Loucy (cell line): Measurements from ENCODE around the gene FZD2.

ENCODE experiments used
- H2AFZ ChIP-seq: fragments of 200-600 bp; sonication (generic); 2 replicates; pipeline ENCODE4 v1.6.0; 2016; ENCODE audit warnings: antibody characterized with exemption, mild to moderate bottlenecking, low read length, moderate library complexity
- H3F3A ChIP-seq: fragments of 200-600 bp; 2 replicates; pipeline ENCODE4 v1.6.0; 2016; ENCODE audit warnings: antibody characterized with exemption, low read depth, mild to moderate bottlenecking
- H3K27me3 ChIP-seq: fragments of 200-600 bp; sonication (generic); 2 replicates; pipeline ENCODE4 v1.6.1; 2014; ENCODE audit warnings: low read length, mild to moderate bottlenecking; ENCODE audit not compliant: insufficient read depth, poor library complexity, severe bottlenecking
- H3K36me3 ChIP-seq: fragments of 200-600 bp; sonication (generic); 2 replicates; pipeline ENCODE4 v1.6.1; 2016; ENCODE audit warnings: low read length; ENCODE audit not compliant: insufficient read depth
- H3K4me1 ChIP-seq: fragments of 200-600 bp; sonication (generic); 2 replicates; pipeline ENCODE4 v1.5.1; 2014; ENCODE audit warnings: low read length, mild to moderate bottlenecking; ENCODE audit not compliant: insufficient read depth, poor library complexity, severe bottlenecking
- H3K4me2 ChIP-seq: fragments of 200-600 bp; sonication (generic); 2 replicates; pipeline ENCODE4 v1.6.0; 2014; ENCODE audit warnings: antibody characterized with exemption, low read length, low read depth, mild to moderate bottlenecking; ENCODE audit not compliant: poor library complexity, severe bottlenecking
- H3K4me3 ChIP-seq: fragments of 200-600 bp; sonication (generic); 2 replicates; pipeline ENCODE4 v1.5.1; 2014; ENCODE audit warnings: low read length, mild to moderate bottlenecking, mixed read lengths; ENCODE audit not compliant: poor library complexity, severe bottlenecking
- H3K79me2 ChIP-seq: fragments of 200-600 bp; sonication (generic); 2 replicates; pipeline ENCODE4 v1.6.1; 2014; ENCODE audit warnings: low read length; ENCODE audit not compliant: insufficient read depth
- H3K9ac ChIP-seq: fragments of 200-600 bp; sonication (generic); 2 replicates; pipeline ENCODE4 v1.6.0; 2014; ENCODE audit warnings: mild to moderate bottlenecking, low read depth, low read length, moderate library complexity; ENCODE audit not compliant: poor library complexity, severe bottlenecking
- H3K9me2 ChIP-seq: fragments of 200-600 bp; sonication (generic); replicated peaks from 2 replicates; pipeline ENCODE4 v1.6.1; 2016; ENCODE audit warnings: low read depth, low read length, mixed read lengths
- H3K9me3 ChIP-seq: fragments of 200-600 bp; sonication (generic); 2 replicates; pipeline ENCODE4 v1.6.1; 2014; ENCODE audit warnings: mild to moderate bottlenecking, antibody characterized with exemption, low read length, low read depth; ENCODE audit not compliant: insufficient read depth
- H4K20me1 ChIP-seq: fragments of 200-600 bp; sonication (generic); 2 replicates; pipeline ENCODE4 v1.6.0; 2014; ENCODE audit warnings: antibody characterized with exemption, low read length, mild to moderate bottlenecking; ENCODE audit not compliant: insufficient read depth, poor library complexity, severe bottlenecking
- CTCF ChIP-seq: fragments of 200-600 bp; sonication (generic); conservative IDR thresholded peaks from 2 replicates; pipeline ENCODE4 v1.5.1; 2014; ENCODE audit warnings: mild to moderate bottlenecking, antibody characterized with exemption, low read length
- EZH2phosphoT487 ChIP-seq: fragments of 200-600 bp; IDR thresholded peaks from 2 replicates; pipeline ENCODE4 v1.6.1; 2018; ENCODE audit warnings: antibody characterized with exemption, mild to moderate bottlenecking, moderate library complexity, borderline replicate concordance

FZD2 gene

GRCh38 chr17:44606658-44607057 is 49.4 kb downstream of the FZD2 start:
- H3K4me2 ChIP-seq: no peak overlapping the region
- H4K20me1 ChIP-seq: no peaks in the 10 kb centered on the region
- no peaks in the 10 kb centered on the region for H3F3A ChIP-seq
- TF ChIP-seq CTCF: no peak
- TF ChIP-seq EZH2phosphoT487: no peak
- H3K9me2 ChIP-seq: no peaks in the 10 kb centered on the region
- H3K79me2 ChIP-seq: no peaks in the 10 kb centered on the region
- no peaks in the 10 kb centered on the region for H3K27me3 ChIP-seq
- H3K4me1 ChIP-seq: no peaks in the 10 kb centered on the region
- H2AFZ ChIP-seq: no peak overlapping the region
- H3K9ac ChIP-seq: no peak overlapping the region
- no peak overlapping the region for H3K4me3 ChIP-seq
- H3K9me3 ChIP-seq: no peaks in the 10 kb centered on the region
- H3K36me3 ChIP-seq: no peaks in the 10 kb centered on the region

DNA sequence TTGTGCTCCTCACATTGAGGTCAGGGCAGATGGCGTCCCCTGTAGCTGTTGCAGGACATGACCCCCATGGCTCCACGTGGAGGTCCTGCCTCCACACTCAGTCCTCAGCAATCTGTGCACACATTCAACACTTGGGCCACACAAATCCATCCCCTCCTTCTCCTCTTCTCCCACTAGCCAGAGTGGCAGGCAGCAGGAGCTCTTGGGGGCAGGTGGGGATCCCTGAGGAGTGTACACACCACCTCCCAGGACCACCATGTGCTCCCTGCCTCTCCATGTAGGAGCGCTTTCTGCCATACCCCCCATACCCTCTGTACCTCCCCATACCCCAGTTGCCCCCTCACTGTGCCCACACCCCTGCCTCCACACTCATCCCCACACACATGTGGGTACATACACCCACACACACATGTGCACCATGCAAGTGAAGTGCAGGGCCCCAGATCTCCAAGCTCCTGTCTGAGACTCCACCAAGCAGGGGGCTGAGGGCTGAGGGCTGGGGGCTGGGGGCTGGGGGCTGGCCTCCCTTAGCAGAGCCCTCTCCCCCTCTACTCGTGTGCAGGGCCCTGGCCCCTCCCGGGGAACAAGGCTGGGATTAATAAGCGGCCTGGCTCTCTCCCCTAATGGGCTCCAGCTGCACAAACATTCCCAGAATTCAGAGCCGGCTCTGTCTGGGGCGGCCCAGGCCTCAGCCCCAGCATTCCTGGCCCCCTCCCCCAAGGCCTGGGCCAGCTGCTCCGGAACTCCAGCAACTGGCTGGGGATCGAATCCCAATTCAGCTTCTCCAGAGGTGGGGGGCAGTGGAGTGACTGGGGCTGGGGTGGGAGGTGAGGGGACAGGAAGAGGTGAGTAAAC is 50.8 kb downstream of the FZD2 start:
- Histone ChIP-seq H4K20me1 (no peaks in the 10 kb centered on the region), H3K36me3 (no peaks in the 10 kb centered on the region), H3K9me3 (no peaks in the 10 kb centered on the region), H3F3A (no peaks in the 10 kb centered on the region), H3K9ac (no peak overlapping the region), H3K4me3 (no peak overlapping the region), H3K4me1 (no peaks in the 10 kb centered on the region), H3K9me2 (no peaks in the 10 kb centered on the region), H2AFZ (no peak overlapping the region), H3K79me2 (no peaks in the 10 kb centered on the region), H3K4me2 (no peak overlapping the region), H3K27me3 (no peaks in the 10 kb centered on the region)
- TF ChIP-seq EZH2phosphoT487 (no peak), CTCF (no peak)

GRCh38 chr17:44608727-44609435 is 51.6 kb downstream of the FZD2 start:
- H3K9ac ChIP-seq: no peak overlapping the region
- no peaks in the 10 kb centered on the region for H3K9me3 ChIP-seq
- no peak overlapping the region for H2AFZ ChIP-seq
- no peaks in the 10 kb centered on the region for H3K79me2 ChIP-seq
- no peak for TF ChIP-seq EZH2phosphoT487
- TF ChIP-seq CTCF: no peak
- H3K4me1 ChIP-seq: no peaks in the 10 kb centered on the region
- no peaks in the 10 kb centered on the region for H3F3A ChIP-seq
- no peaks in the 10 kb centered on the region for H3K36me3 ChIP-seq
- no peak overlapping the region for H3K4me2 ChIP-seq
- no peaks in the 10 kb centered on the region for H3K27me3 ChIP-seq
- H3K4me3 ChIP-seq: no peak overlapping the region
- H3K9me2 ChIP-seq: no peaks in the 10 kb centered on the region
- H4K20me1 ChIP-seq: no peaks in the 10 kb centered on the region
